Gastrocnemius medialis (tissue), 4 donors: ENCODE results near the gene TSPAN15. TPM values are rescaled to one million over a fixed set of nuclear protein-coding genes. Genes with fewer than 3 reads are reported as not detected.

ENCODE experiments used
- ATAC-seq, 2 donors: fragments of 150-250 bp; one replicate each; pipeline ENCODE4 v1.9.1; 2016
- DNase-seq, 2 donors: peaks; one replicate each; pipeline ENCODE4 v3.0.0-alpha.2; 2019
- H3K27ac ChIP-seq, 4 donors: fragments of 200-600 bp; sonication (generic); 1 replicate in 1 of 4; 2 replicates in 3 of 4; pipeline ENCODE4 v1.5.1; 2016 to 2018; ENCODE audit warnings: mild to moderate bottlenecking in 2 of 4, moderate library complexity in 1 of 4
- H3K27me3 ChIP-seq, 3 donors: fragments of 200-600 bp; sonication (generic) in 2 of 3; 1 replicate in 1 of 3; 2 replicates in 2 of 3; pipeline versions ENCODE4 v1.5.1 to v1.6.0; 2016 to 2019; ENCODE audit warnings: mild to moderate bottlenecking in 1 of 3, moderate library complexity in 1 of 3
- H3K36me3 ChIP-seq, 2 donors: fragments of 200-600 bp; sonication (generic) in 1 of 2; one replicate each; pipeline ENCODE4 v1.5.1; 2017 to 2018
- H3K4me1 ChIP-seq, 2 donors: fragments of 200-600 bp; sonication (generic) in 1 of 2; one replicate each; pipeline ENCODE4 v1.5.1; 2016 to 2017; ENCODE audit warnings: mild to moderate bottlenecking in 2 of 2
- H3K4me3 ChIP-seq, 4 donors: fragments of 200-600 bp; sonication (generic) in 3 of 4; 1 replicate in 1 of 4; 2 replicates in 3 of 4; pipeline ENCODE4 v1.5.1; 2016 to 2019; ENCODE audit warnings: mild to moderate bottlenecking in 2 of 4
- H3K9me3 ChIP-seq, 3 donors: fragments of 200-600 bp; sonication (generic) in 2 of 3; 1 replicate in 1 of 3; 2 replicates in 2 of 3; pipeline ENCODE4 v1.5.1; 2016 to 2019
- CTCF ChIP-seq, 5 experiments: fragments of 450-650 bp in 3 of 5; fragments of 200-600 bp in 2 of 5; sonication (generic) in 2 of 5; IDR thresholded peaks in 4 of 5; conservative IDR thresholded peaks in 1 of 5; 1 replicate in 4 of 5; 2 replicates in 1 of 5; pipeline ENCODE4 v1.5.1; 2016 to 2019; ENCODE audit warnings: antibody characterized with exemption in 5 of 5, mild to moderate bottlenecking in 3 of 5, moderate library complexity in 3 of 5
- POLR2A ChIP-seq, 2 donors: fragments of 450-650 bp; IDR thresholded peaks; one replicate each; pipeline ENCODE4 v1.6.1; 2017; ENCODE audit warnings: antibody characterized with exemption in 2 of 2, mild to moderate bottlenecking in 2 of 2, moderate library complexity in 2 of 2
- in situ Hi-C, 4 donors: fragments of 200-750 bp; cut with MboI; loops; one replicate each; pipeline versions ENCODE4 v1.15.0 to v1.8.0; 2017; ENCODE audit warnings: low sequenced_read_pairs in 4 of 4
- intact Hi-C: fragments of 100-400 bp; cut with DNase I; formaldehyde crosslinking; loops from one replicate; pipeline ENCODE4 v1.15.1; 2023; ENCODE audit warnings: low total_unique reads
- total RNA-seq, 4 donors: library from RNA; depleted of rRNA; stranded (reverse); fragments of >200 nt; gene quantifications; one replicate each; pipeline versions ENCODE4 v1.1.0 to v1.2.3, GENCODE V29; 2016

TSPAN15 gene
- total RNA-seq, 4 donors from 2014 or later = 7.9 to 21.0 (median 11.8) TPM

- DNase-seq (no peak), ATAC-seq (peak in 1 of 2 donors; percentile 58)
- H3K4me1 ChIP-seq = no peaks in the 10 kb centered on the region
- intact Hi-C loops (loop anchor here (2.0 kb wide), 1 partner anchor 123 kb away; no protein-coding TSS in a partner anchor), in situ Hi-C loops (loop anchor here (5.0 to 25.0 kb wide), 3 partner anchors 117 to 278 kb away; partner anchors contain the start of gene FAM241B (in 3 of the 4))
- H3K27ac ChIP-seq = no peak overlapping the region
- no peaks in the 10 kb centered on the region for H3K9me3 ChIP-seq
- no peaks in the 10 kb centered on the region for H3K27me3 ChIP-seq
- no peak overlapping the region for H3K4me3 ChIP-seq
- no peak for TF ChIP-seq POLR2A (IDR thresholded peaks at IDR 0.05)
- peak; percentile 9 to 63 (median 48) for TF ChIP-seq CTCF (IDR thresholded peaks at IDR 0.05 in 4 of 5, conservative IDR thresholded peaks at IDR 0.05 in 1 of 5)
- H3K36me3 ChIP-seq = no peaks in the 10 kb centered on the region
Observed at GRCh38 chr10:69515699-69516259, 64.5 kb downstream of the TSPAN15 start.

GRCh38 chr10:69516316-69516715 lies 65.1 kb downstream of the TSPAN15 start:
- intact Hi-C loops = no loop called here
- in situ Hi-C loops = loop anchor here (5.0 to 25.0 kb wide), 3 partner anchors 116 to 279 kb away; partner anchors contain the start of gene FAM241B (in 3 of the 4)
- ATAC-seq (no peak), DNase-seq (no peak)
- no peaks in the 10 kb centered on the region for H3K27me3 ChIP-seq
- H3K36me3 ChIP-seq = no peaks in the 10 kb centered on the region
- H3K9me3 ChIP-seq = no peaks in the 10 kb centered on the region
- no peak for TF ChIP-seq CTCF (IDR thresholded peaks at IDR 0.05 in 4 of 5, conservative IDR thresholded peaks at IDR 0.05 in 1 of 5)
- TF ChIP-seq POLR2A (IDR thresholded peaks at IDR 0.05) = no peak
- H3K4me1 ChIP-seq = no peaks in the 10 kb centered on the region
- H3K4me3 ChIP-seq = no peak overlapping the region
- H3K27ac ChIP-seq = no peak overlapping the region

GRCh38 chr10:69516796-69517195 lies 65.5 kb downstream of the TSPAN15 start:
- Histone ChIP-seq H3K4me3 (no peak overlapping the region), H3K36me3 (no peaks in the 10 kb centered on the region), H3K9me3 (no peaks in the 10 kb centered on the region), H3K27ac (no peak overlapping the region), H3K4me1 (no peaks in the 10 kb centered on the region), H3K27me3 (no peaks in the 10 kb centered on the region)
- in situ Hi-C loops = loop anchor here (5.0 to 25.0 kb wide), 3 partner anchors 116 to 279 kb away; partner anchors contain the start of gene FAM241B (in 3 of the 4)
- ATAC-seq = no peak
- DNase-seq = no peak
- no peak for TF ChIP-seq CTCF (IDR thresholded peaks at IDR 0.05 in 4 of 5, conservative IDR thresholded peaks at IDR 0.05 in 1 of 5)
- no peak for TF ChIP-seq POLR2A (IDR thresholded peaks at IDR 0.05)
- intact Hi-C loops = no loop called here

- Histone ChIP-seq H3K9me3 (no peaks in the 10 kb centered on the region), H3K4me3 (no peak overlapping the region), H3K4me1 (no peaks in the 10 kb centered on the region), H3K27ac (no peak overlapping the region), H3K27me3 (no peaks in the 10 kb centered on the region), H3K36me3 (no peaks in the 10 kb centered on the region)
- no peak for DNase-seq
- no peak for ATAC-seq
- in situ Hi-C loops = loop anchor here (5.0 to 25.0 kb wide), 3 partner anchors 115 to 280 kb away; partner anchors contain the start of gene FAM241B (in 3 of the 4)
- intact Hi-C loops = no loop called here
- no peak for TF ChIP-seq POLR2A (IDR thresholded peaks at IDR 0.05)
- no peak for TF ChIP-seq CTCF (IDR thresholded peaks at IDR 0.05 in 4 of 5, conservative IDR thresholded peaks at IDR 0.05 in 1 of 5)
Observed at GRCh38 chr10:69517271-69517848, 66.1 kb downstream of the TSPAN15 start.
